HCEC 1CT (cell line): ENCODE data around the gene OLFM2.
"Not testable (repeated sequence)": the region's sequence is repeated elsewhere in the genome, so short reads cannot be mapped to it uniquely, and the experiment has no call there.

ENCODE experiments used
- DNase-seq: peaks from one replicate; pipeline ENCODE4 v3.0.0-alpha.2; 2017

OLFM2 gene

DNA sequence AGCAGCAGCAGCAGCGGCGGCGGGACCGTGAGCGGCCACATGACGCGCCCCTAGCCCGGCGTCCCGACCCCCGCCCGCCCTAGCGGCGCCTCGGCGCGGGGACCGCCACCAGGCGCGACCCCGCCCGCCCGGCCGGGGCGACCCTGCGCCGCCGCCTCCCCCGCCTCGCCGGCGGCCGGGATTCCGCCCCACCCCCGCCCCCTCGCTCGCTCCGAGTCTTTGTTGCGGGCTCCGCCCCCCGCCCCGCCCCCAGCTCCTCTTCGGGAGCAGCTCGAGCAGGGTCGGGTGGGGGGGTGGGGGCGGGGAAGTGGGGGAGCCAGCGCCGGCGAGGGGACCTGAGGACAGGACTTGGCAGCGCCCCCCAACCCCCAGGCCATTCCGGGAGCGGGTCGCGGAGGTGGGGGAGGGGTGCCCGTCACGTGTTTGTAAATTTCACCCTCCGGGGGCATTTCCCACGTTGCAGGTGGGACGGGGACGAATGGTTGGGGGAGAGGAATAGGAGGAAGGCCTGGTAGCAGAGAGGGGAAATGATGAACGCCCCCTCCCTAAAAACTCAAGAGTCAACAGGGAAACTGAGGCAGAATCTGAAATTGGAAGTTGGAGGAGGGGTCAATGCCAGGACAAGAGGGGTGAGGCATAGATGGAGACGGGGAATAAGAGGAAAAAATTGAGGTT lies at the start of gene OLFM2:
Gene OLFM2 (minus strand): TSS at position 190 of the 675 bp plus-strand sequence. CDS start 149 bp downstream, at position 41.
- no peak for DNase-seq

DNA sequence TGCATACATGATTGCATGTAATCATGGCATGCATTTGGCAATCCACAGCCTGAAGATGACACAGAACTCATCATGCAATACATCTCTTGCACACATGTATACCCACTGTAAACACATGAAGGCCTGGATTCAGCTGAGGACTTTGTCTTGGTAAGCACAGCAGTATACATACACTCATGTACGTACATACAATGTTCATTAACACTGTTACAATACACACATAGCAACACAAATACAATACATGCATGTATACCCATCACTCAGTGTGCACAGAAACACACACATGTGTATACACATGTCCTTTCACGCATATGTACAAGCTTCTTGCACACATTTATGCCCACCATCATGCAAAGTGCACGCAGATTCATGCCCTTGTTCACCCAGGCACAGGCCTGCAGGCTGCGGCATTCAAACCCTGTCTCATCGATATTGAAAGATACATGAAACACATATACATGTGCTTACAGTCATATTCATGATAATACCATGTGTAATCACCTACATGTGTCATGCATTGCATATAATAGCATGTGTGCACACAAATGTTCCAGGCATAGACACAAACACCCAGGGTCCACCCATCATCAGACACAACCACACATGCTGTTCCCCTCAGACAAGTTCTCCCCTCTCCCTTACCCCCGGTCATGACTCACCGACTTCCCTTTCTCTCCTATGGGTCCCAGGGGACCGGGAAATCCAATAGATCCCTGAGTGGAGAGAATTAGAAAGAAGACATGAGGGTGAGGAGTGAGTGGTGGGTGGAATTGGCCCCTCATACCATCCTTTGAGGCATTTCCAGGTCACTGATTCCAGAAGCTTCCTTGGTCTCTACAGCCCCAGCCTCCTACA lies 45.3 kb upstream of the OLFM2 start:
- DNase-seq: no peak

DNA sequence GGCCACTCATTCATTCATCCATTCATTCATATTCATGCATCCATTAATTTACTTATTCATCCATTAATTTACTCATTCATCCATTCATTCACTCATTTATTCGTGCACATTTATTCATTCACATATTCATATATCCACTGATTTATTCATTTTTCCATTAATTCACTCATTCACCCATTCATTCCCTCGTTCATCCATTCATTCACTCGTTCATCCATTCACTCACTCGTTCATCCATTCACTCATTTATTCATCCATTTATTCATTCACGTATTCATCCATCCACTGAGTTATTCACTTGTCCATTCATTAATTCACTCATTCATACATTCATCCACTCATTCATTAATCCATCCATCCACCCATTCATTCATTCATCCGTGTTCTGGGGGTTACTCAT lies 35.8 kb upstream of the OLFM2 start:
- DNase-seq: no peak

DNA sequence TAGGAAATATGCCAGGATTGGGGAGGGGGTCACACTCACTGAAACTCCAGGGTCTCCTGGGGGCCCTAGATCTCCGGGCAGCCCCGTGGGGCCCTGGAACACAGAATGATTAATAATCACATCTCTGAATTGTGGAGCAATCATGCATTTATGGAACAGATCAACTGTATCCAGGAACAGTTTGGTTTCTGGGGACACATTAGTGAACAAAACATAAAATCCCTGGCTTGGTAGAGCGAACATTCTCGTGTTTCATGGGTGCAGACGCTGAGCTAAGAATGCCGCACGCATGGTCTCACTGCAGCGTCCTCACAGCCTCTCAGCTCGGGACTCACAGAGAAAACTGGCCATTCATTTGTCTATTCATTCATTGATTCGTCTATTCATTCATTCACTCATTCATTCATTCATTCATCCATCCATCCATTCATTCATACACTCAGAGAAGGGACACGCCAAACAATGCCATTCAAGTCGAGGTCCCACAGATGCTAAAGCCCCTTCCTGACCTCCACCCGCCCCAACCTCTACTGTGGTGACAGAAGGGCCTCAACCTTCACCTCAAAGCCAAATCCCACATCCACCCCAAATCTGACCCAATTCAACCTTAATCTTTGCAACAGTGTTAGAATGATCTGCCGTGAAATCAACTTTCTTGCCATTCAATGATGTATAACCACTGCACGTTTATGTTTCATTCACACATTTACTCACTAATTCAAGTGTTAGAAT lies 35.0 kb upstream of the OLFM2 start:
- DNase-seq: no peak

DNA sequence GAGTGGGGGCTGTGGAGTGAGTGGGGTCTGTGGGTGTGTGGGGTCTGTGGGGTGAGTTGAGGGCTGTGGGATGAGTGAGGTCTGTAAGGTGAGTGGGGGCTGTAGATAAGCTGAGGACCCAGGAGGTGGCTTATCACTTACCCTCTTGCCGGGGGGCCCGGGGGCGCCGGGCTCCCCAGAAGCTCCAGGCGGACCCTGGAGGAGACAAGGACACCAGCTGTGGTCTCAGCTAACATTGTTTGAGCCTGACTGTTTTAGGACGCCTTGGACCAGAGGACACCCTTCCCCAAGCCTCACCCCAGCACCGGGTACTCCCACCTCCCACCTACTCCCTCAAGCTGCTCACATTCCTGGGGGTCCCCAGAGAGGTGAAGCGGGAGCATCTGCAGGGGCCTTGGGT lies 34.2 kb upstream of the OLFM2 start:
- DNase-seq: no peak

DNA sequence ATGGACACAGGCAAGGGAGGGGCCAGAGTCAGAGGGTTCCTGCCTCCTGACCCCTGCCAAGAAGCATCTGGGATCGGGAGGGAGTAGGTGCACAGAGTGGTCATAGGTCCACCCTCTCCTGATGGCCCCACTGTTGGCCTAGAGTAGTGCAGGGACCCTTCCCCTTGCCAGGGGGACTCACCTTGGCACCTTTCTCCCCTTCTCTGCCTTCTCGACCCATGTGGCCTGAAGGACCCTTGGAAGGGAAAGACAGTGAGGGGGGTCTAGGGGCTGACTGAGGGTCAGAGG lies 33.3 kb upstream of the OLFM2 start:
- no peak for DNase-seq

DNA sequence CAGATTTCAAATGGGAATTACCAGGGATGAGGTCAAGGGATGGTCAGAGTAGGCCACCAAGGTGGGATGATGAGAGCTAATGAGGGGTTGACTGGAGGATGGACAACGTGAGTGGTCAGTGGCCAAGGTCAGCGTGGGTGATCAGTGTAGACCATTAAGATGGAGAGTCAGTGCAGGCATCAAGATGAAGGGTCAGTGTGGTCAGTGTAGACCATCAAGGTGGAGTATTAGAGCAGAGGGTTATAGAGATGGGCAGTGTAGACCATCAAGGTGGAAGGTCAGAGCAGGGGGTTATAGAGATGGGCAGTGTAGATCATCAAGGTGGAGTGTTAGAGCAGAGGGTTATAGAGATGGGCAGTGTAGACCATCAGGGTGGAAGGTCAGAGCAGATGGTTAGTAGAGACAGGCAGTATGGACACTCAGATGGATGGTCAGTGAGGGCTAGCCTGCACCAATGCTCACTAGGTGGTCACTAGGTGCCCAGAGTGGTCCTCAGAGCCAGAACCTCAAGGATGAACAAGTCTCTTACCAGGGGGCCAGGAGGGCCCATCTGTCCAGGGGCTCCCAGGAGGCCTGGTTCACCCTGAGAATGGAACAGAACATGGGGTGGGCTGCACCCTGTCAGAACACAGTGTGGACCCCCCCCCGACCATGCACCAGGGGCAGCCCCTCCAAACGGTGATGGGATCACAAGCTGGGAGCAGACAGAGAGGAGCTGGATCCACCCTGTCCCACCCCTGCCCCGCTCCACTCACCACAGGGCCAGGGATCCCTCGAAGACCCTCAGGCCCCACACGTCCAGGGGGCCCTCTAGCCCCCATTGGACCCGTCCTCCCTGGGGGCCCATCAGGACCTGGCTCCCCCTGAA lies 32.7 kb upstream of the OLFM2 start:
- no peak for DNase-seq

DNA sequence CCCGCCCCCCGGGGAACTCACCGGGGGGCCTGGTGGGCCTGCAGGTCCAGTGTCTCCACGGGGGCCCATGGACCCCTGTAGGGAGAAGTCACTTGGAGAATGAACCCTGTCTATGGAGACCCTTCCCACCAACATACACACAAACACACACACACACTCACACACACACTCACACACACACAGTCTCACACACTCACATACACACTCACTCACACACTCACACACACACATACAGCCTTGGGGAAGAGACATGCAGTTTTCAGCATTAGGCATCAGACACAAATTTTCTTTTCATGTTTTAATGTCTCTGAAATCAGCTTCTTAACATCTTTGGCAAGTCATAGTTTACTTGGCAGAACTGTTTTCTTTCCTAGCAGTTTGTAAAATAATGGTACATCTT lies 31.0 kb upstream of the OLFM2 start:
- no peak for DNase-seq

DNA sequence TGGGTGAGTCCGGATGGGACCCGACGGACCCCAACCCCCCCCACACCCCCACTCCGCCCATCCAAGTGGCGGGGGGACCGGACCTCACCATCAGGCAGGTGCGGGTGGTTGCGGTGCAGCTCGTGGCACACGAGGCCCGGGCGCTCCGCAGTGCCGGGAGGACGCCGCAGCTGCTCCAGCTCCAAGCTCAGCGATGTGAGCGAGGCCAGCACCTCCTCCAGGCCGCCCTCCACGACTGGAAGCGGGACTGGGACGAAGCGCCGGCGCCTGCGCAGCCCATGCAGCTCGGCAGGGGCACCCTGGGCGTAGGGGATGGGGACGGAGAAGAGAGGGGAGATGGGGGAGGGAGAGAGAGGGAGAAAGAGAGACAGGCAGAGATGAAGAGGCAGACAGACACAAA lies 30.1 kb upstream of the OLFM2 start:
- DNase-seq: no peak

DNA sequence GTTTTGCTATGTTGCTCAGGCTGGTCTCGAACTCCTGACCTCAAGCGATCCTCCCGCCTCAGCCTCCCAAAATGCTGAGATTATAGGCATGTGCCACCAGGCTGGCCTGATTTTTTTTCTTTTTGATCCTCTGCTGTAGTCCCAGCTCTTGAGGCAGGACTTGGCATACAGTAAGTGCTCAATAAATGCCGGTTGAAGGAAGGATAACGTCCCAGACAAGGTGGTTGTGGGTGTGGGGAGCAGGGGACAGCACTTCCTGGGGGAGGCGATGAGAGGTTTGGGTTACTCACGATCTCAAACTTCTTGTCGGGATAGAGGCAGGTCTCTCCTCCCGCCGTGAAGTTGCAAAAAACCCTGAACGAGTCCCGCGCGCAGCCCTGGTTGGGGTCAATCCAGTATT lies 29.7 kb upstream of the OLFM2 start:
- no peak for DNase-seq

DNA sequence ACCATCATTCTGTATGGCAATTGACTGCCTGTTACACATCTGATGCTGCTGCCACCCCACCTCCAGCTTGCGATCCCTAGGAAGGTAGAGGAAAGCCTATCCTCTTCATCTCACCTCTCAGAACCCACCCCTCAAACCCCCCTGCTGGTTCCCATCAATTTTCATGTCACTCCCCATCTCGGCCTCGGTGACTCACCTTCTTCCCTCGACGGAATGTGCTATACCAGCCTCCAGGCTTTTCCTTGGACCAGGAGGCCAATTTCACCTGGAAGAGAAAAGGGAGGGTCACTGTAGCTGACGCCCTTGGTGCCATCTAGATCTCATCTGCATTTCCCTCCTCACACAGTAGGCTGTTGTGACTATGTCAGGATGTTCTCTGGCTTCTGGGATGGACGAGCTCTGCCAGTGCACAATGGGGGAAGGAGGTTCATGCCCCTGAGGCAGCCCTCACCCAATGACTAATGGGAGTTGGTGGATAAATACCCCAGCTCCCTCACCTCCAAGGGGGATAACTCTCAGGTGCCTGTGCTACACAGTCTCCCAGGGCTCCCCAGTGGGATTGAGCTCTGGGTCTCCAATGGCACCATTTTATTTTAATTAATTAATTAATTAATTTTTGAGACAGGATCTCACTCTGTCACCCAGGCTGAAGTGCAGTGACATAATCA lies 26.4 kb upstream of the OLFM2 start:
- no peak for DNase-seq

DNA sequence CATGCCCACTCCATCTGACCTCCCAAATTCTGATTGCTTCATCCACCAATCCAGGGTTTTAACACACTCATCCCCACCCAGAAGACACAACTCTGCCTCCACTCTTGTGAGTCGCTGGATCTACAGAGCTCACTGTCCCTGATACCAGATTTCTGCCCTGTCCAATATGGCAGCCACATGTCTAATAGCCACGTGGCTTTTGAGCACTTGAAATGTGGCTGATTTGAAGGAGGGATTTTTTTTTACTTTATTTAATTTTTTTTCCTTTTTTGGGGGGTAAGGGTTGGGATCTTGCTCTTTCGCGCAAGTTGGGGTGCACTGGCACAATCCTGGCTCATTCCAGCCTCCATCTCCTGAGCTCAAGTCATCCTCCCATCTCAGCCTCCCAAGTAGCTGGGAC lies 24.8 kb upstream of the OLFM2 start:
- no peak for DNase-seq

DNA sequence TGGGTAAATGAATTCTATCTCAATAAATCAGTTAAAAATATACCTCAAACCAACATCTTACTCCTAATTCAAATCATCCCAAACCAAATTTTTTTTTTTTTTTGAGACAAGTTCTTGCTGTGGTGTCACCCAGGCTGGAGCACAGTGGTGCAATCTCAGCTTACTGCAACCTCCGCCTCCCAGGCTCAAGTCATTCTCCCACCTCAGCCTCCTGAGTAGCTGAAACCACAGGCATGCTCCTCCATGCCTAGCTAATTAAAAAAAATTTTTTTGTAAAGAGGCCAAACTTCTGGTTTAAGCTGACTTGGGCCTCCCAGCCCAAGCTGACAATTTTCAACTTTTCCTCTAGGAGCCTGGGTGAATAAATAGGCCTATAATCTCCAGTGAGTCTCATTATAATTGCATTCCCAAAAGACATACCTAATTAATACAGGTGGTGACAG lies 22.1 kb upstream of the OLFM2 start:
- peak; percentile 80 for DNase-seq

DNA sequence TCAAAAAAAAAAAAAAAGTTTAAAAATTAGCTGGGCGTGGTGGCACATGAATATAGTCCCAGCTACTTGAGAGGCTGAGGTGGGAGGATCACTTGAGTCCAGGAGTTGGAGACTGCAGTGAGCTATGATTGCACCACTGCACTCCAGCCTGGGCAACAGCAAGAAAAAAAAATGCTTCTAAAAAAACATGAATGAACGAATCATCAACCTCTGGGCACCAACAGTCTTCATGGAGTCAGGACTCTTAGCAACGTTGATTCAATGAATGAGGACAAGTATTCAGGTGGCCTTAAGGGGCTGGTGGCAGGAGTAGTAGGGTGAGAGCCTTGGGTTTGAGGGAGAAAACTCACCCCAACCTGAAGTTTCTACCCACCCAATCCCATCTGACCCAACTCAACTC lies 20.6 kb upstream of the OLFM2 start:
- no peak for DNase-seq

DNA sequence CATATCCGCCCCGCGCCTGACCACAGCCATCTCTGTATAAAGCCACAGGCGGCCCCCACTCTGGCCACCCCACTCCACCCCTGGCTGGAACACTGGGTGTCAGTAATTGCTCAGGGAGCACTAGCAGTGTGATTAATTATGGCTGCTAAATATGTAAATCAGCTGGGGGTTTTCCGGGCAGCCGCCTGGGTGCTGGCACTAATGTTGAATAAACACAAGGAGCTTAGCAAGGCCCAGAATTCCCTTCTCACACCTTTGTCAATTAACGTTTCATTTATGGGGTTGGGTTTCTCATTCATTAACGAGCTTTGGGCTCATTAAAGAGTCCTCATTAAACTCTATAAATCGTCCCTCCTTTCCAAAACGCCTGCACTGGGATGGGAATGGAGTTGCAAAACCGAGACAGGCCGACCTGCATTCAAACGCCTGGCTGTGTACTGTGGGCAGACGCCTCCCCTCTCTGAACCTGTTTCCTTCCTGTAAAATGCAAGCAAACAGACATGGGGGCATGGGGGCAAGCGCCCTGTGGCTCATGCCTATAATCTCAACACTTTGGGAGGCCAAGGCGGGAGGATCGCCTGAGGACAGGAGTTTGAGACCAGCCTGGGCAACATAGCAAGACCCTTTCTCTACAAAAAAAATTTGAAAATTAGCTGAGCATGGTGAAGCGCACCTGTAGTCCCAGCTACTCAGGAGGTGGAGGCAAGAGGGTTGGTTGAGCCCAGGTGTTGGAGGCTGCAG lies 17.7 kb upstream of the OLFM2 start:
- no peak for DNase-seq

DNA sequence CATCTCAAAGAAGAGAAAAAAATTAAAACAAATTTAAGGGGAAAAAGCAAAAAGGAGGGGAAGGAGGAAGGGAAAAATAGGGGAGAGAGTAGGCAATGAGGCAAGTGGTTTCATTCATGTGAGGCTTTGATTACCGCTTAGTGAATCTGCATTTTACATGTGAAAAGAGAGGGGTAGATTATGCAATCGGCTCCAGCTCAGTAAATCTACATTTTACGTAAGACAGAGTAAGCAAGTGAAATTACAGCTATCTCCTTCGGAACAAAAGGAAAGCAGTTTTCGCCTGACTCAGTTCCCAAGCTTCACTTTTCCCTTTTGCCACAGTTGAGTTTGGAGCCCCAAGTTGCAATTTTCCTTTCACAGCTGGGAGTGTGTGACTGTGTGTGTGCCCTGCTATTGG lies 16.0 kb upstream of the OLFM2 start:
- no peak for DNase-seq

DNA sequence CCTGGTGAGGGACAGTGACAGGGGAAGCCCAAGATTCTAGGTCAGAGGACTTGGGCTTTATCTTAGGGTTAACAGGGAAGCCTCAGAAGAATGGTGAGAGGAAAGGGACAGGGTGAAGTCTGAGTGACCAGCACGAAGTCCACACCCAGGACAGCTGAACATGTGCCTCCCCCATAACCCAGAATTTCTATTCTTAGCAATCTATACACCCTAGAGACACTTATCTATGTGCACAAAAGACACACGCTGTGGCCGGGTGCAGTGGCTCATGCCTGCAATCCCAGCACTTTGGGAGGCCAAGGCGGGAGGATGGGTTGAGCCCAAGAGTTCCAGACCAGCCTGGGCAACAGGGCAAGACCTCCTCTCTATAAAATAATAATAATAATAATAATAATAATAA lies 11.1 kb upstream of the OLFM2 start:
- DNase-seq: no peak

DNA sequence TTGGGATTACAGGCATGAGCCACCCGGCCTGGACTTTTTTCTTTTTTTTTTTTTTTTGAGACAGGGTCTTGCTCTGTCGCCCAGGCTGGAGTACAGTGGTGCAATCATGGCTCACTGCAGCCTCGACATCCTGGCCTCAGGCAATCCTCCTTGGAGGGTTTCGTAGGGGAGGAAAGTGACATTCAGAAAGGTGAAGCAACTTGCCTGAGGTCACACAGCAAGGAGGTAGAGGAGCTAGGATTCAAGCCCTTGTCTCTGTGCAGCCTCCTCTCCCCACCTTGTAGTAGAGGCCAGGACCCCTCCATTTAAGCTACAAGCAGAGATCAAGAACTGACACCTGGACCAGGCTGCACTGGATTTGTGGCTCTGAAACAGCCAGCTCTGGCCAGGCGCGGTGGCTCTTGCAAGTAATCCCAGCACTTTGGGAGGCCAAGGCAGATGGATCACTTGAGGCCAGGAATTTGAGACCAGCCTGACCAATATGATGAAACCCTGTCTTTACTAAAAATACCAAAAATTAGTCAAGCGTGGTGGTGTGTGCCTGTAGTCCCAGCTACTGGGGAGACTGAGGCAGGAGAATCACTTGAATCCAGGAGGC lies 10.3 kb upstream of the OLFM2 start:
- not testable (repeated sequence) for DNase-seq

DNA sequence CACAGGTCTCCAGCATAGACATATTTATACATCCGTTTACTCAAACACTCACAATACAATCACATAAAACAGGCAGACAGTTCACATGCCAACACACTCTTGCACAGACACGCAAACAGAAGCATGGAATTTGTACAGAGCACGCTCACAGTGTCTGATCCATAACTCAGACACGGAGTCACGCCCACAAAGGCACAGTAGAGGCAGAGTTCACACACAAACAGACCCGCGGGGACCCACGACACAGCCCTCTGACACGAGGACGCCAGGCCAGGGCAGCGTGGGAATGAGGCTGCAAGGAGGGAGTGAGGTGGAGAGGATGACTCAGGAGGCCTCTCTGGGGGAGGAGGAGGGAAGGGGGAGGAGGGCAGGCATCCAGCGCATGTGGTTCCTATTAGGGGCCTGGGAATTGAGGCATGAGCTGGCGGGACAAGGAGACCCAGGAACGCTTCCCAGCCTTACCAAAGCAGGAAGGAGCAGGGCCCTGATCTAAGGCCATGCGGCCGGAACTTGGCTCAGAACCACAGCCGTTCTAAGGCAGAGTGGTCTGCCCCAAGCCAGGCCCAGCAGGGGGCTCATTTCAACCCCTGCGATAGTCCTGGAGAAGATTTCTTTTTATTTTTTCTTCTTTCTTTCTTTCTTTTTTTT lies 9.1 kb upstream of the OLFM2 start:
- peak; percentile 98 for DNase-seq

DNA sequence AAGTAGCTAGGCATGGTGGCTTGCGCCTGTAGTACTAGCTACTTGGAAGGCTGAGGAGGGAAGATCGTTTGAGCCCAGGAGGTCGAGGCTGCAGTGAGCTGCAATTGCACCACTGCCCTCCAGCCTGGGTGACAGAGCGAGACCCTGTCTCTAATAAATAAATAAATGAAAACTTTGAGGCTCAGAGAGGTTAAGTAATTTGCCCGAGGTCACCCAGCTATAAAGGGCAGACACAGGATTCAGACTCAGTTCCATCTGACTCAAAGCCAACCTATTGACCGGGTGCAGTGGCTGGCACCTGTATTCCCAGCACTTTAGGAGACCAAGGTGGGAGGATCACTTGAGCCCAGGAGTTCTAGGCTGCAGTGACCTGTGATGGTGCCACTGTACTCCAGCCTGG lies 7.4 kb upstream of the OLFM2 start:
- no peak for DNase-seq

DNA sequence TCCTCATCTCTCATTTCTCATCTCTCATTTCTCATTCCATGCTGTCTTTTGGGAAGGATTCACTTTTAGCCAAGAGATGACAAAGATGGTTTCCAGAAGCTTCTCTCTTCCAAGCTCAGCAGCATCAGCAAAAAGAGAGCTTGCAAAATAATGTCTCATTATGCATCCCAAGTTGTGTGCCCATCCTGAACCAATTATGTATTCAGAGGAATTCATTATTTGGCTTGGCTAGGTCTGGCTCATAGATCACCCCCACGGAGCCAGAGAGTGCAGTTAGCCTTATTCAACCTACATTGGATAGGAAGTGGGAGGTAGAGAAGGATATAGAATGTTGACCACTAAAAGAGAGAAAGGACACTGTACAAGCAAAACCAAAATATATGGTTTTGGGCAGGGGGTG lies 5.4 kb upstream of the OLFM2 start:
- DNase-seq: no peak
